Natural killer cell treated with Interleukin-12 subunit alpha and Interleukin-12 subunit beta and Interleukin-15 and Interleukin-18, amount 100 ng/mL, for 72 hours (primary cell): ENCODE results near the gene BDKRB1. TPM values are rescaled to one million over a fixed set of nuclear protein-coding genes. Genes with fewer than 3 reads are reported as not detected.

ENCODE experiments used
- ATAC-seq, 2 donors: fragments of 150-1000 bp; cut with Tn5 transposase in 1 of 2; sonication (Bioruptor Pico), chemical (Tn5 transposase) in 1 of 2; 2 replicates each; pipeline ENCODE4 v1.10.0; 2021
- DNase-seq: peaks from one replicate; pipeline ENCODE4 v3.0.0; 2022; ENCODE audit warnings: low spot score
- H3K27ac Mint-ChIP-seq, 2 donors: 1 replicate in 1 of 2; 2 replicates in 1 of 2; pipeline ENCODE4 v1.8.0; 2022; ENCODE audit warnings: mixed read lengths in 2 of 2, mild to moderate bottlenecking in 1 of 2, moderate library complexity in 1 of 2
- H3K27me3 Mint-ChIP-seq, 2 donors: 1 replicate in 1 of 2; 2 replicates in 1 of 2; pipeline ENCODE4 v1.8.0; 2022; ENCODE audit warnings: mixed read lengths in 2 of 2
- H3K36me3 Mint-ChIP-seq: one replicate; pipeline ENCODE4 v1.8.0; 2022; ENCODE audit warnings: mixed read lengths
- H3K4me1 Mint-ChIP-seq, 2 donors: 1 replicate in 1 of 2; 2 replicates in 1 of 2; pipeline ENCODE4 v1.8.0; 2022; ENCODE audit warnings: low read depth in 2 of 2, mixed read lengths in 2 of 2, mild to moderate bottlenecking in 1 of 2
- H3K4me3 Mint-ChIP-seq: one replicate; pipeline ENCODE4 v1.8.0; 2022; ENCODE audit warnings: mixed read lengths
- H3K9me3 Mint-ChIP-seq: 2 replicates; pipeline ENCODE4 v1.8.0; 2022; ENCODE audit warnings: mixed read lengths
- total RNA-seq, 2 donors: library from RNA; stranded (reverse); gene quantifications; one replicate each; pipeline ENCODE4 v1.2.3, GENCODE V29; 2022

The BDKRB1 gene
- total RNA-seq, 2 donors from 2014 or later: not detected

DNA sequence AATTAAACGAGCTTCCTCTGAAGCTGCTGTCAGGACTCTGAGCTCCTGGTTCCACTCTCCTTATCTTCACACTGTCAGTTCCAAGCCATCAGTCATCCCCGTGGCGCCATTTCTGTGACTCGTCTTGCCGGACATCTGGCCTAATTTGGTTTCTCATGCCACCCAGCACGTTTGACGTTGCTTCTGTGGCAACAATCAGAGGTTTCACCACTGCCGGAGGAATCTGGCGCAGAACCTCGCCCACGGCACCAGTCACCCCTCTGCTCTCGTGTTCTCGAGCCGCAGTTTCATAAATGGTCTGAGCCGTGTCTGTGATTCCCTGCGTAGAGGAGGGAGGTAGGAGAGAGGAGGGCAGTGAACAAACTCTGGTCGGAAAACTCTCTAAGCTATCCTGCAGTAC, 29.7 kb downstream of the BDKRB1 start:
- Mint-ChIP-seq H3K36me3 (peaks cover 17% of the 10 kb centered on the region), H3K9me3 (no peaks in the 10 kb centered on the region), H3K4me1 (peaks cover 0 to 3% of the 10 kb centered on the region in 2 donors), H3K4me3 (no peak overlapping the region), H3K27me3 (no peaks in the 10 kb centered on the region), H3K27ac (no peak overlapping the region)
- DNase-seq (no peak), ATAC-seq (no peak)

- ATAC-seq (no peak), DNase-seq (no peak)
- no peak overlapping the region for H3K4me3 Mint-ChIP-seq
- H3K4me1 Mint-ChIP-seq: peaks cover 0 to 3% of the 10 kb centered on the region in 2 donors
- peaks cover 17% of the 10 kb centered on the region for H3K36me3 Mint-ChIP-seq
- H3K27me3 Mint-ChIP-seq: no peaks in the 10 kb centered on the region
- H3K9me3 Mint-ChIP-seq: no peaks in the 10 kb centered on the region
- no peak overlapping the region for H3K27ac Mint-ChIP-seq
These were observed 30.2 kb downstream of the BDKRB1 start for GRCh38 chr14:96286251-96286650.

DNA sequence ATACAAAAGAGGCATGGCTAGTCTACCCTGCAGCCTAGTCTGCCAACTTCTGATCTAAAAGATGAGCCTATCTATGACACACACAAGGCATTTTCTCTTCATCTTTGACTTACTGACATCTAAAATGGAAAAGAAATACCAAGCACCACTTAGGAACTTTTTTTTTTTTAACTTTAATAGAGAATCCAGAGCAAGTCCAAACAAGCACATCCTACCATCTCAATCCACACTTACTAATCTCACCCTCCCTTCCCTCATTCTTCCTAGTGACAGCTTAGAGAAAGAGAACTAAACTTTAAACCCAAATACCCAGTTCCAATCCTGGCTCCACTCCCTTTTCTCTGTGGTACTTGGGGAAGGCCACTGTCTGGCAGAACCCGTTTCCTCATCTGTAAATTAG, 31.8 kb downstream of the BDKRB1 start:
- Mint-ChIP-seq H3K4me3 (no peak overlapping the region), H3K9me3 (no peaks in the 10 kb centered on the region), H3K36me3 (peaks cover 17% of the 10 kb centered on the region), H3K27ac (no peak overlapping the region), H3K4me1 (peaks cover 0 to 3% of the 10 kb centered on the region in 2 donors), H3K27me3 (no peaks in the 10 kb centered on the region)
- ATAC-seq (no peak), DNase-seq (no peak)

GRCh38 chr14:96294246-96294645, 38.2 kb downstream of the BDKRB1 start:
- Mint-ChIP-seq H3K9me3 (no peaks in the 10 kb centered on the region), H3K4me1 (no peaks in the 10 kb centered on the region), H3K36me3 (peaks cover 15% of the 10 kb centered on the region), H3K27ac (no peak overlapping the region), H3K27me3 (no peaks in the 10 kb centered on the region), H3K4me3 (no peak overlapping the region)
- ATAC-seq: no peak
- DNase-seq: no peak

DNA sequence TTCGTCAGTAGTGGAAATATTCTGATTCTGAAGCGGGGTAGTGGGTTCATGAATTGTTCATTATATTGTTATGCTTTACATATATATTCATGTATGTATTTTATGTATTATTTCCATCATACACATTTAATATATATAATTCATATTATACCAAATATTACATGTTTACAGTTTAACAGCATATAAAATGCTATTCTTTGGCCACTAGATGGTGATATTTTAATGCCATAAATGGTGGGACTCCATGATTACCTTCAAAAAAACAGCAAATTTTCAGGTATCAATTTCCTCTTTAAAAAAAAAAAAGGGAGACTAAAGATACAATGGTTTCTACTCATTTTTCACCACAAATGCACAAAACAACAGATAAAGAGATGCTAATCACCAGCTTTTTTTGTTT, 41.0 kb downstream of the BDKRB1 start:
- no peaks in the 10 kb centered on the region for H3K9me3 Mint-ChIP-seq
- H3K4me1 Mint-ChIP-seq: no peaks in the 10 kb centered on the region
- DNase-seq (no peak), ATAC-seq (no peak)
- H3K36me3 Mint-ChIP-seq: peaks cover 10% of the 10 kb centered on the region
- no peak overlapping the region for H3K4me3 Mint-ChIP-seq
- H3K27me3 Mint-ChIP-seq: no peaks in the 10 kb centered on the region
- H3K27ac Mint-ChIP-seq: no peak overlapping the region

- H3K27me3 Mint-ChIP-seq: no peaks in the 10 kb centered on the region
- no peak overlapping the region for H3K4me3 Mint-ChIP-seq
- no peaks in the 10 kb centered on the region for H3K9me3 Mint-ChIP-seq
- no peaks in the 10 kb centered on the region for H3K4me1 Mint-ChIP-seq
- H3K36me3 Mint-ChIP-seq: peaks cover 10% of the 10 kb centered on the region
- DNase-seq (no peak), ATAC-seq (no peak)
- H3K27ac Mint-ChIP-seq: no peak overlapping the region
These were observed 42.0 kb downstream of the BDKRB1 start for GRCh38 chr14:96297997-96298515.

- ATAC-seq: no peak
- no peak overlapping the region for H3K27ac Mint-ChIP-seq
These were observed 43.4 kb downstream of the BDKRB1 start for GRCh38 chr14:96299441-96299840.

GRCh38 chr14:96303981-96304380, 48.0 kb downstream of the BDKRB1 start:
- DNase-seq: no peak
- no peaks in the 10 kb centered on the region for H3K4me1 Mint-ChIP-seq
- no peak overlapping the region for H3K27ac Mint-ChIP-seq
- no peak for ATAC-seq
- H3K4me3 Mint-ChIP-seq: no peak overlapping the region
- H3K9me3 Mint-ChIP-seq: no peaks in the 10 kb centered on the region
- peaks cover 11% of the 10 kb centered on the region for H3K36me3 Mint-ChIP-seq
- H3K27me3 Mint-ChIP-seq: no peaks in the 10 kb centered on the region

More at GRCh38 chr14:96299441-96299840, 43.4 kb downstream of the BDKRB1 start:
- Mint-ChIP-seq H3K36me3 (peaks cover 3% of the 10 kb centered on the region), H3K27me3 (no peaks in the 10 kb centered on the region), H3K4me3 (no peak overlapping the region), H3K4me1 (no peaks in the 10 kb centered on the region), H3K9me3 (no peaks in the 10 kb centered on the region)
- no peak for DNase-seq

DNA sequence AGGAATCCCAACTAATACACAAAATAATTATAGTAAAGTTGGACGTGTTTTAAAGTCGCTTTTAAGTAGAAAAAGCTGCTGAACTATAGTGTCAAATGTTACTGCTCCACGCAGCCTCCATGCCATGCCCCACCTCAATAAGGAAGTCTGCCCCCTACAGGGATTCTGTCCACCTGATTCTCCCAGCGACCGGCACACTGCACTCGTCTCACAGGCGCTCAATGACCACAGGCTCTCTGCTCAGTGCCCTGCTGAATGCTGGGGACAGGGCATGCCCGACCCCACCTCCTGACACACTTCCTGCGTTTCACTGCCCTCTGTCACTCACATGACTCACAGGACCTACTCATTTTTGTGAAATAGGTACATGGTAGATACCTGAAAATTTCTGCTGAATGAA, 48.9 kb downstream of the BDKRB1 start:
- Mint-ChIP-seq H3K36me3 (peaks cover 13% of the 10 kb centered on the region), H3K4me1 (no peaks in the 10 kb centered on the region), H3K27ac (no peak overlapping the region), H3K27me3 (no peaks in the 10 kb centered on the region), H3K9me3 (no peaks in the 10 kb centered on the region), H3K4me3 (no peak overlapping the region)
- ATAC-seq (no peak), DNase-seq (no peak)

DNA sequence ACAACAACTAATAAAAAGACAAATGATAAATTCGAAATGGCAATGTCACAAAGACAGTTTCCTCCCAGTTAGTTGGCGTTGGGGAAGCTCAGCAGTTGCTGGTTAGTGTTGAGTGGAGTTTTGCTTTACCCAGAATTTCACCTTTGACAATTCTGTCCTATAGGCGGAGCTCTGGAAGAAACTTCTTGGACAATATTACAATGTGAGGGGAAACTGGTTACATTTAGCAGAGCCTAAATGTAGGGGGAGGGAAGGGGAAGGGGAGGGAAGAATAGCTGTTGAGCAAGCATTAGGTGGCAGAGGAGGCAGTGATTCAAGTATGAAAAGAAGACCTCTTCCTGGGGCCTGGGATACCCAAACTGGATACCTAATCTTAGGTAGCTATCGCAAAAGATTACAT, 51.4 kb downstream of the BDKRB1 start:
- no peak for DNase-seq
- Mint-ChIP-seq H3K27ac (no peak overlapping the region), H3K27me3 (no peaks in the 10 kb centered on the region), H3K4me3 (no peak overlapping the region), H3K4me1 (no peaks in the 10 kb centered on the region), H3K36me3 (peaks cover 19% of the 10 kb centered on the region), H3K9me3 (no peaks in the 10 kb centered on the region)
- no peak for ATAC-seq

- H3K36me3 Mint-ChIP-seq: peaks cover 28% of the 10 kb centered on the region
- DNase-seq (no peak), ATAC-seq (no peak)
- H3K27me3 Mint-ChIP-seq: no peaks in the 10 kb centered on the region
- H3K9me3 Mint-ChIP-seq: no peaks in the 10 kb centered on the region
- H3K27ac Mint-ChIP-seq: no peak overlapping the region
- no peaks in the 10 kb centered on the region for H3K4me1 Mint-ChIP-seq
- H3K4me3 Mint-ChIP-seq: no peak overlapping the region
These were observed 53.3 kb downstream of the BDKRB1 start for GRCh38 chr14:96309133-96309895.

GRCh38 chr14:96309896-96310330, 53.9 kb downstream of the BDKRB1 start:
- Mint-ChIP-seq H3K9me3 (no peaks in the 10 kb centered on the region), H3K27me3 (no peaks in the 10 kb centered on the region), H3K27ac (no peak overlapping the region), H3K4me1 (no peaks in the 10 kb centered on the region), H3K36me3 (peaks cover 28% of the 10 kb centered on the region), H3K4me3 (no peak overlapping the region)
- DNase-seq (no peak), ATAC-seq (no peak)

DNA sequence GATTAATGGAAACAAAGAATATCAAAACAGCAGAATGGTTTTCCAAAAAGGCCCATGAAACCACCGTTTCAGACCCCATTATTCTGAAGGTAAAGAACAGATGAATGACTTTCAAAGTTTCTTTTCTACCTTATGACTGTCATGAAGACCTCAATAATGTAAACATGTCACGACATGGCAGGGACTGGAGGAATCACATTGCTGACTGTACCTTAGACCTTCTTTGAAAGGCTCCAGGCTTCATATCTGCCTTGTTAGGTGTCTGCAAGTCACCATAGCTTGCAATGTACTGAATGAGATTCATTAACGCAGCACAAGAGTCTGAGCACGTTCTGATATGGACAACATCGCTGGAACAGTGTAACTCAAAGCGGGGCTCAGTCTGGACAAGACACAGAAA, 54.9 kb downstream of the BDKRB1 start:
- H3K4me3 Mint-ChIP-seq: no peak overlapping the region
- no peak for DNase-seq
- no peaks in the 10 kb centered on the region for H3K27me3 Mint-ChIP-seq
- H3K27ac Mint-ChIP-seq: no peak overlapping the region
- no peaks in the 10 kb centered on the region for H3K4me1 Mint-ChIP-seq
- H3K9me3 Mint-ChIP-seq: no peaks in the 10 kb centered on the region
- ATAC-seq: no peak
- H3K36me3 Mint-ChIP-seq: peaks cover 31% of the 10 kb centered on the region
